ENCODE measurements around the gene DIS3L2. TPM values are rescaled to one million over a fixed set of nuclear protein-coding genes. Genes with fewer than 3 reads are reported as not detected.
"Not testable (repeated sequence)": the region's sequence is repeated elsewhere in the genome, so short reads cannot be mapped to it uniquely, and the experiment has no call there.

DIS3L2 gene
- total and polyA plus RNA-seq, 4 donors: 10.6 to 40.0 (median 21.8) TPM

DNA sequence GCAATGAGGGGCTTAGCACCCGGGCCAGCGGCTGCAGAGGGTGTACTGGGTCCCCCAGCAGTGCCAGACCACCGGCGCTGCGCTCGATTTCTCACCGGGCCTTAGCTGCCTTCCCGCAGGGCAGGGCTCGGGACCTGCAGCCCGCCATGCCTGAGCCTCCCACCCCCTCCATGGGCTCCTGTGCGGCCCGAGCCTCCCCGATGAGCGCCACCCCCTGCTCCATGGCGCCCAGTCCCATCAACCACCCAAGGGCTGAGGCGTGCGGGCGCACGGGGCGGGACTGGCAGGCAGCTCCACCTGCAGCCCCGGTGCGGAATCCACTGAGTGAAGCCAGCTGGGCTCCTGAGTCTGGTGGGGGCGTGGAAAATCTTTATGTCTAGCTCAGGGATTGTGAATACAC is 404.9 kb downstream of the DIS3L2 start:
- ATAC-seq (ENCODE audit: low FRiP score); H3K36me3 ChIP-seq (ENCODE audit: control insufficient read depth in 1 of 2, insufficient read depth in 2 of 2, low read length in 1 of 2); H3K4me3 ChIP-seq (ENCODE audit: low read length in 2 of 2); H3K27me3 ChIP-seq (ENCODE audit: control insufficient read depth in 1 of 2, insufficient read depth in 2 of 2, low read length in 1 of 2); intact Hi-C loops (cut with DNase I); H3K9me3 ChIP-seq (ENCODE audit: control insufficient read depth, low read length); H3K4me1 ChIP-seq (ENCODE audit: control insufficient read depth in 1 of 2, insufficient read depth in 2 of 2, low read length in 2 of 2); H3K27ac ChIP-seq (ENCODE audit: low read depth in 1 of 2, low read length in 2 of 2): not testable (repeated sequence)
- peak in 1 of 2 donors; percentile 69 for DNase-seq
- WGBS, 2 donors: 86 to 93% methylated on average over 13 to 20 of the region's 23 CpGs

DNA sequence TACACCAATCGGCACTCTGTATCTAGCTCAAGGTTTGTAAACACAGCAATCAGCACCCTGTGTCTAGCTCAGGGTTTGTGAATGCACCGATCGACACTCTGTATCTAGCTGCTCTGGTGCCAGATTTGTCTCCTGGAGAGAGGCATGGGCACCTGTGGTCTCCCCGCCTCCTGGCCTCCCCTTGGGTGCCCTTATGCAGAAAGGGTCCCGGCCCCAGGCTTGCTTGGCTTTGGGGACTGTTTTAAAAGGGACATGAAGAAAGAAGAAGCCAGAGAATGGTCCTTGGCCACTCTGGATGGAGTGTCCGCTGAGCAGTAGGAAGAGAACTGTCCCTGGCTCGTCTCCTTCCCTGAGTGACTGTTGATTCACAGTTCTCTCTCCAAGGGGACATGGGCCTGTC is 405.5 kb downstream of the DIS3L2 start:
- intact Hi-C loops (cut with DNase I): no loop called here
- H3K9me3 ChIP-seq (ENCODE audit: control insufficient read depth, low read length): no peaks in the 10 kb centered on the region
- no peaks in the 10 kb centered on the region for H3K4me1 ChIP-seq (ENCODE audit: control insufficient read depth in 1 of 2, insufficient read depth in 2 of 2, low read length in 2 of 2)
- no peak overlapping the region for H3K4me3 ChIP-seq (ENCODE audit: low read length in 2 of 2)
- no peaks in the 10 kb centered on the region for H3K27me3 ChIP-seq (ENCODE audit: control insufficient read depth in 1 of 2, insufficient read depth in 2 of 2, low read length in 1 of 2)
- ATAC-seq (ENCODE audit: low FRiP score) (no peak), DNase-seq (peak; percentile 7 to 56)
- 72 to 77% methylated on average over 6 to 7 of the region's 7 CpGs for WGBS, 2 donors
- H3K36me3 ChIP-seq (ENCODE audit: control insufficient read depth in 1 of 2, insufficient read depth in 2 of 2, low read length in 1 of 2): no peaks in the 10 kb centered on the region
- H3K27ac ChIP-seq (ENCODE audit: low read depth in 1 of 2, low read length in 2 of 2): no peak overlapping the region

DNA sequence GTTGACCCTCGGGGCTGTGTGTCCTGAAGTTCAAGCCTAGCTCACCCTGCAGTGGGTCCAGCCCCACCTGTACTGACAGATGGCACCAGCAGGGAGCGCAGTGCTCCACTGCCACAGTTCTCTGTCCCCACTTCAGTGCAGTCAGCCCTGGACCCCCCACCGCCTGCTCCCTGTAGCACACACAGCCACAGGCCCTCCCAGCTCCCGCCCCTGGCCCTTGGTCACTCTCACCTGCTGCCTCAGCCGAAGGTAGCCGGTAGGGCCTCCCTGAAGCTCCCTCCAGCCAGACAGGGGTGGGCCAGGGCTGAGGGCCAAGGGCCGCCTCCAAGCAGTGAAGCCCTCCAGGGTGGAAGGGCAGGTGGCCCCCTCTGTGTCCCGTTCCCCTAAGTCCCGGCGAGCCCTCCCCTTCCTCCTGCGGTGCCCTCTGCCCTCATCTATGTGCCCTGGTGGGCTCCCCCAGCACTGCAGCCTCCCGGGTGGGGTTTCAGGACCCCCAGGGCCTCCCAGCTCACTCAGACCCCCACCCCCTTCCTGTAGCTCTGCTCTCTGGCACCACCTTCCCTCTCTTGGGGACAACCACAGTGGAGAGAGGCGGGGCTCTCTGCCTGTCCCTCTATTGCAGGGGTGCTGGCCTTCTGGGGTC is 406.2 kb downstream of the DIS3L2 start:
- no peak for ATAC-seq (ENCODE audit: low FRiP score)
- H3K4me3 ChIP-seq (ENCODE audit: low read length in 2 of 2): no peak overlapping the region
- no peaks in the 10 kb centered on the region for H3K4me1 ChIP-seq (ENCODE audit: control insufficient read depth in 1 of 2, insufficient read depth in 2 of 2, low read length in 2 of 2)
- H3K27me3 ChIP-seq (ENCODE audit: control insufficient read depth in 1 of 2, insufficient read depth in 2 of 2, low read length in 1 of 2): no peaks in the 10 kb centered on the region
- H3K9me3 ChIP-seq (ENCODE audit: control insufficient read depth, low read length): no peaks in the 10 kb centered on the region
- DNase-seq: peak; percentile 48 to 72
- intact Hi-C loops (cut with DNase I): no loop called here
- H3K27ac ChIP-seq (ENCODE audit: low read depth in 1 of 2, low read length in 2 of 2): no peak overlapping the region
- 74 to 75% methylated on average over 12 to 13 of the region's 13 CpGs for whole genome bisulfite sequencing, 2 donors
- no peaks in the 10 kb centered on the region for H3K36me3 ChIP-seq (ENCODE audit: control insufficient read depth in 1 of 2, insufficient read depth in 2 of 2, low read length in 1 of 2)

DNA sequence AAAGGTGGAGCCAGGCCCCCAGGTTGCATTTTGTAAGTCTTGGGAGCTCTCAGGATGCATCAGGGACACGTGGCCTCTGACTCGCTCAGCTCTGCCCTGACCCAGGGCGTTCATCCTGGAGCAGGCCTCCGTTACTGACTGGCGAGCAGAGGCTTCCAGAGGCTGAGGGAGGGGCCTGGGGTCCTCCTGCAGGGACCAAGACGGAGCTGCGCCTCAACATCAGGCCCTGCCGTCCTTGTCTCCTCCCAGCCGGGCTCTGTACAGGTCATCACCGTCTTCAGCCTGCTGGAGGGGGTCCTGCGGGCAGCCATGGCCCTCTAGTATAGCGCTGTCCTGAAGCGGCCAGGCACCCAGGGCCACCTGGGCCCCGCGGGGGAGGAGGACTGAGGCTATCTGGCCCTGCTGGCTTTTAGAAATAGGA is 406.8 kb downstream of the DIS3L2 start:
- intact Hi-C loops (cut with DNase I): no loop called here
- H3K4me3 ChIP-seq (ENCODE audit: low read length in 2 of 2): no peak overlapping the region
- H3K36me3 ChIP-seq (ENCODE audit: control insufficient read depth in 1 of 2, insufficient read depth in 2 of 2, low read length in 1 of 2): no peaks in the 10 kb centered on the region
- no peaks in the 10 kb centered on the region for H3K9me3 ChIP-seq (ENCODE audit: control insufficient read depth, low read length)
- ATAC-seq (ENCODE audit: low FRiP score) (no peak), DNase-seq (peak in 1 of 2 donors; percentile 34)
- WGBS, 2 donors: 82 to 87% methylated on average over 15 of the region's 15 CpGs
- no peaks in the 10 kb centered on the region for H3K4me1 ChIP-seq (ENCODE audit: control insufficient read depth in 1 of 2, insufficient read depth in 2 of 2, low read length in 2 of 2)
- H3K27me3 ChIP-seq (ENCODE audit: control insufficient read depth in 1 of 2, insufficient read depth in 2 of 2, low read length in 1 of 2): no peaks in the 10 kb centered on the region
- H3K27ac ChIP-seq (ENCODE audit: low read depth in 1 of 2, low read length in 2 of 2): no peak overlapping the region

DNA sequence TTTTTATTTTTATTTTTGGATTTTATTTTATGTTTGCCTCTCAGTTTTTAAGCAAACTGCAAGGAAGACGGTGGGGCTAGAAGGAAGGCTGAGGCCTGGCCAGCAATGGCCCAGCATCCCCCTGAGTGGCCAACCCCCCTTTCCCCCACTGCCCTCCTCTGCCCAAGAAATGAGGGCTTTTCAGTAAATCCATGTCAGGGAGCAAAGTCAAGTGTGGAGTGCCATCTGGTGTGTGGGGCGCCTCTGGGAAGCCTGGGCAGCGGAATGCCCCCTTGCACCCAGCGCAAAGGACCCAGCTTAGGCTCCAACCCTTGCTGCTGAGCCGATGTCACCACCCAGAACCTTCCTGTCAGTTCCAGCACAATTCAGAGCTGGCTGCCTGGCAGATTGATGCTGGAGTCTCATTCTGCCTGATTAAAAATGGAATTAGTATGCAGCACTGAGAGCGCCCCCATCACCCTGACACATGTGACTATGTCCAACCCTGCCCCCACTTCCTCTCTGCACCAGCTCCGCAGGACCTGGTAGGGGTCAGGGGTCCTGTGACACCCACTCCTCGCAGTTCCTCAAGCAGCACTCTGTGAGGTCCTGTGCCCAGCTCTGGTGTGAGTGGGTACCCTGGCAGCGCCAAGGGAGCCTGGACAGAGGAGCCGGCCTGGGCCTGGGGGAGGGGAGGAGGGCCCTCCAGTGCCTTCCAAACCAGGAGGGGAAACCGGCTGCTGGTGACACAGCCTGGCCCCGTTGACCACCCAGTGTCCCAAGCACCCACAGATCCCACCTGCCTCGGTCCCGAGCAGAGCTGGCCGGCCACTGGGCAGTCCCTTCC is 407.8 kb downstream of the DIS3L2 start:
- WGBS, 2 donors: 69 to 75% methylated on average over 14 to 15 of the region's 15 CpGs
- DNase-seq (peak; percentile 36 to 60), ATAC-seq (ENCODE audit: low FRiP score) (no peak)
- intact Hi-C loops (cut with DNase I): no loop called here
- Histone ChIP-seq H3K36me3 (ENCODE audit: control insufficient read depth in 1 of 2, insufficient read depth in 2 of 2, low read length in 1 of 2) (no peaks in the 10 kb centered on the region), H3K27me3 (ENCODE audit: control insufficient read depth in 1 of 2, insufficient read depth in 2 of 2, low read length in 1 of 2) (no peaks in the 10 kb centered on the region), H3K4me1 (ENCODE audit: control insufficient read depth in 1 of 2, insufficient read depth in 2 of 2, low read length in 2 of 2) (no peaks in the 10 kb centered on the region), H3K9me3 (ENCODE audit: control insufficient read depth, low read length) (no peaks in the 10 kb centered on the region), H3K4me3 (ENCODE audit: low read length in 2 of 2) (no peak overlapping the region), H3K27ac (ENCODE audit: low read depth in 1 of 2, low read length in 2 of 2) (no peak overlapping the region)

DNA sequence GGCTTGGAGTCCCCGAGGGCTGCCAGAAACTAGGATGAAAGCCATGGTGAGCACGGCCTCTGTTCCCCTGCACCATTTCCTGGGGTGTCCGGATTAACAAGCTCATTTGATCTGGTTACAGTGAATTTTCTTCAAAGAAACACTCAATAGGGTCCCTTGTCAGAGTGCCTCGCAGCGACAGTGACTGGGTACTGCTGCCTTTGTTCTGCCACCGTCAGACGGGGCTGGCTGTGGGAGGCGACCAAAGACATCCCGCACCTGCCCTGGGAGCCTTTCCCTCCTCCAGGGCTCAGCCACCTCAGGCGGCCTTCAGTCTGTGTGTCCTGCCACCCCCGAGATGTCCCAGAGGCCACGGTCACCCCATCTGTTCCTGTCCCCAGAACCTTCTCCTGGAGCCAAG is 408.5 kb downstream of the DIS3L2 start:
- 3 to 15% methylated on average over 7 to 10 of the region's 12 CpGs for WGBS, 2 donors
- intact Hi-C loops (cut with DNase I); ATAC-seq (ENCODE audit: low FRiP score); H3K27ac ChIP-seq (ENCODE audit: low read depth in 1 of 2, low read length in 2 of 2); H3K36me3 ChIP-seq (ENCODE audit: control insufficient read depth in 1 of 2, insufficient read depth in 2 of 2, low read length in 1 of 2); H3K4me3 ChIP-seq (ENCODE audit: low read length in 2 of 2); H3K4me1 ChIP-seq (ENCODE audit: control insufficient read depth in 1 of 2, insufficient read depth in 2 of 2, low read length in 2 of 2); H3K9me3 ChIP-seq (ENCODE audit: control insufficient read depth, low read length); H3K27me3 ChIP-seq (ENCODE audit: control insufficient read depth in 1 of 2, insufficient read depth in 2 of 2, low read length in 1 of 2): not testable (repeated sequence)
- peak; percentile 9 to 37 for DNase-seq

DNA sequence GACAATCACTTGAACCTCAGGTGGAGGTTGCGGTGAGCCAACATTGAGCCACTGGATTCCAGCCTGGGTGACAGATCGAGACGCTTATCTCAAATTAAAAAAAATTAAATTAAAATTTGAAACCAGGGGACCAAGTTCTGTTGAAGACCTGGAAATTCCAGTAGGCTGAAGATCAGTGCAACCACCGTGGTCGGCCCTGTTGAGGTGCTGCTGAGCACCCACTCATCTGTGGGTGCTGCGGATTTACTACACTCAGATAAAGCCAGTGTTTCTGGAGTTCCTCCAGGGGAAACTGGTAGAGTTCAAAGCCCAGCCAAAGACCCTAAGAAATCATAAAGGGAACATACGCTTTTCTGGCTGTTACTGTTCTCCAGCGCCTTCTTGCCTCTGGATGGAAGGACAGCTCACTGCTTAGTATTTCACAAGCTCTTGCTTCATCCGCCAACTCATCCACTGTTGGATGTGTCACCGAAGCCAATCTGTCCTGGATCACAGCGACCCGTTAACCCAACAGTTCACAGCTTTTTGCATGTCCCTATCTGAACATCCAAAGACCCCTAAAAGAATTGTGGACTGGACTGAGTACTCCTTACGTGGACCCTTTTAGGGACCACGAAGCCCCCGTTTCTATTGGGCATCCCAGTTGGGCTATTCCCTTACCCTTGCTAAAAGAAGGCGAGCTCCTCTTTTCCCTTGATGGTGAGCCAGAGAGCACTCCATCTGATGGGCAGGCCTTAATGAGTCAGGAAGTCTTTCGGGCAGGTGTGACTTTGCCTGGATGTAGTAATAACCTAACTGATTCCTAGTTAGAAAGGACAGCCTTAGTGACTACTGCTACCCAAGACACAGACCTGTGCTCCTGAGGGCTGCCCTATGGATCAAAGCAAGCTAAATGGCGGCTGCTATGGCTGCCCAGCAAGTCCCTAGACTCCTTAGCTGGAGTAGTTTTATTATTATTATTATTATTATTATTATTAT is 411.0 kb downstream of the DIS3L2 start:
- no peaks in the 10 kb centered on the region for H3K9me3 ChIP-seq (ENCODE audit: control insufficient read depth, low read length)
- no peaks in the 10 kb centered on the region for H3K36me3 ChIP-seq (ENCODE audit: control insufficient read depth in 1 of 2, insufficient read depth in 2 of 2, low read length in 1 of 2)
- 89 to 92% methylated on average over 18 of the region's 18 CpGs for WGBS, 2 donors
- H3K27ac ChIP-seq (ENCODE audit: low read depth in 1 of 2, low read length in 2 of 2): no peak overlapping the region
- no peak overlapping the region for H3K4me3 ChIP-seq (ENCODE audit: low read length in 2 of 2)
- H3K27me3 ChIP-seq (ENCODE audit: control insufficient read depth in 1 of 2, insufficient read depth in 2 of 2, low read length in 1 of 2): no peaks in the 10 kb centered on the region
- ATAC-seq (ENCODE audit: low FRiP score): no peak
- DNase-seq: peak; percentile 3 to 37
- no peaks in the 10 kb centered on the region for H3K4me1 ChIP-seq (ENCODE audit: control insufficient read depth in 1 of 2, insufficient read depth in 2 of 2, low read length in 2 of 2)
- intact Hi-C loops (cut with DNase I): no loop called here

DNA sequence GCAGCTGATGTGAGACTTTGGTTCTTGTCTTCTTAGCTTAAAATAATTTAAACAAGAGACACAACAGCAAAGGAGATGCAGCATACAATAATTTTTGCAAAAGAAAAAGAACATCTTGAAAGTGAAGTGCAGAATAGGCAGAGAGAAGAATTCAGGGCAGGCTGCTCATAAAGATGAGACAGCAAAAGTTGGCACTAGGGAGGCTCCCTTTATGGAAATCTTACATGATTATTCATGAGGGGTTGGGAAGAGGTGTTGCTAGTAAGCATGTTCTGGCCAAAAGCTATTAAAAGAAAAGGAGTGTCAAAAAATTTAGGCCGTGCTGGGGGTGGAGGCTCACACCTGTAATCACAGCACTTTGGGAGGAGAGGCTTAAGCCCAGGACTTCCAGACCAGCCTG is 412.8 kb downstream of the DIS3L2 start:
- Histone ChIP-seq H3K36me3 (ENCODE audit: control insufficient read depth in 1 of 2, insufficient read depth in 2 of 2, low read length in 1 of 2) (no peaks in the 10 kb centered on the region), H3K4me1 (ENCODE audit: control insufficient read depth in 1 of 2, insufficient read depth in 2 of 2, low read length in 2 of 2) (no peaks in the 10 kb centered on the region), H3K27ac (ENCODE audit: low read depth in 1 of 2, low read length in 2 of 2) (no peak overlapping the region), H3K4me3 (ENCODE audit: low read length in 2 of 2) (no peak overlapping the region), H3K27me3 (ENCODE audit: control insufficient read depth in 1 of 2, insufficient read depth in 2 of 2, low read length in 1 of 2) (no peaks in the 10 kb centered on the region), H3K9me3 (ENCODE audit: control insufficient read depth, low read length) (no peaks in the 10 kb centered on the region)
- no peak for DNase-seq
- no peak for ATAC-seq (ENCODE audit: low FRiP score)
- WGBS, 2 donors: 78 to 85% methylated on average over 1 of the region's 1 CpG
- intact Hi-C loops (cut with DNase I): no loop called here

Data from aorta (tissue), 5 donors.